D721Med (cell line): ENCODE results near the gene TLCD2.

Source experiments
- DNase-seq: peaks from one replicate; pipeline ENCODE4 v3.0.0; 2011; ENCODE audit warnings: low spot score; ENCODE audit not compliant: insufficient read length
- FAIRE-seq: peaks from 2 replicates; lab custom pipeline; 2011; peaks lifted over from hg19 to GRCh38; lab: Jason Lieb, UNC
- CTCF ChIP-seq: IDR thresholded peaks from 2 replicates; pipeline ENCODE4 v1.5.1; 2012; ENCODE audit warnings: mild to moderate bottlenecking, control low read depth; ENCODE audit not compliant: insufficient read depth; ENCODE audit errors: missing control alignments

Gene TLCD2

GRCh38 chr17:1753767-1754429, 43.7 kb upstream of the TLCD2 start:
- FAIRE-seq = no peak
- no peak for DNase-seq
- no peak for TF ChIP-seq CTCF

- TF ChIP-seq CTCF = no peak
- DNase-seq = no peak
- FAIRE-seq = no peak
These were observed 42.5 kb upstream of the TLCD2 start for GRCh38 chr17:1752425-1753262.

GRCh38 chr17:1750628-1751027, 40.5 kb upstream of the TLCD2 start:
- TF ChIP-seq CTCF = no peak
- no peak for DNase-seq
- FAIRE-seq = no peak

DNA sequence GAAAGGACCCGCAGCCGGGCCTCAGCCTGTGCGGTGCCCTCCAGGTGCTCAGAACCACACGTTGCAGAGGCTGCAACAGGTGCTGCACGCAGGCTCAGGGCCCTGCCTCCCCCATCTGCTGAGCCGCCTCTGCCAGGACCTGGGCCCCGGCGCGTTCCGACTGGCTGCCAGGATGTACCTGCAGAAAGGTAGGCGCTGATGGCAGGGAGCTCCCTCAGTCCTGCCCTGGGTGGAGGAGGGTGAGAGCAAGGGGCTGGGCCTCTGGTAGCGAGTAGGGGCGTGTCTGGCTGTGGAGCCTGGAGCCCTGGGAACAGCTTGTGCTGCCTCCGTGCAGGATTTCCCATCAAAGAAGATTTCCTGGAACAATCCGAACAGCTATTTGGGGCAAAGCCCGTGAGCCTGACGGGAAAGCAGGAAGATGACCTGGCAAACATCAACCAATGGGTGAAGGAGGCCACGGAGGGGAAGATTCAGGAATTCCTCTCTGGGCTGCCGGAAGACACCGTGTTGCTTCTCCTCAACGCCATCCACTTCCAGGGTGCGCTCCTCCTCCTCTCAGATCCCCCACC, 36.9 kb upstream of the TLCD2 start:
- no peak for TF ChIP-seq CTCF
- FAIRE-seq (no peak), DNase-seq (no peak)

DNA sequence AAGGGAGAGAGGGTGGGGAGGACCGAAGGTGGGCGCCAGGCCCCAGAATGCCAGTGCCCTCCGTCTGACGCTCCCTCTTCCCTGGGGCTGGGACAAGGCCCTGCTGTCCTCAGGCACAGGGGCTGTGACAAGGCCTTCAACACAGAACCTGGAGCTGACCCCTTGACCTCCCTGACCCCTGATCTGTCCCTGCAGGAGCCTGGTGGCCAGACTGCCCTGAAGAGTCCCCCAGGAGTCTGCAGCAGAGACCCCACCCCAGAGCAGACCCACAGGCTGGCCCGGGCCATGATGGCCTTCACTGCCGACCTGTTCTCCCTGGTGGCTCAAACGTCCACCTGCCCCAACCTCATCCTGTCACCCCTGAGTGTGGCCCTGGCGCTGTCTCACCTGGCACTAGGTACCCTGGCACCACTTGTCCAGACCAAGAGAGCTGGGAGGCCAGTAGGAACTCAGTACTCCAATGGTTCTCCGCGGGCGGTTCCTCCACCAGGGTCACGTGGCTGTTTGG, 35.4 kb upstream of the TLCD2 start:
- FAIRE-seq (no peak), DNase-seq (no peak)
- TF ChIP-seq CTCF = no peak

DNA sequence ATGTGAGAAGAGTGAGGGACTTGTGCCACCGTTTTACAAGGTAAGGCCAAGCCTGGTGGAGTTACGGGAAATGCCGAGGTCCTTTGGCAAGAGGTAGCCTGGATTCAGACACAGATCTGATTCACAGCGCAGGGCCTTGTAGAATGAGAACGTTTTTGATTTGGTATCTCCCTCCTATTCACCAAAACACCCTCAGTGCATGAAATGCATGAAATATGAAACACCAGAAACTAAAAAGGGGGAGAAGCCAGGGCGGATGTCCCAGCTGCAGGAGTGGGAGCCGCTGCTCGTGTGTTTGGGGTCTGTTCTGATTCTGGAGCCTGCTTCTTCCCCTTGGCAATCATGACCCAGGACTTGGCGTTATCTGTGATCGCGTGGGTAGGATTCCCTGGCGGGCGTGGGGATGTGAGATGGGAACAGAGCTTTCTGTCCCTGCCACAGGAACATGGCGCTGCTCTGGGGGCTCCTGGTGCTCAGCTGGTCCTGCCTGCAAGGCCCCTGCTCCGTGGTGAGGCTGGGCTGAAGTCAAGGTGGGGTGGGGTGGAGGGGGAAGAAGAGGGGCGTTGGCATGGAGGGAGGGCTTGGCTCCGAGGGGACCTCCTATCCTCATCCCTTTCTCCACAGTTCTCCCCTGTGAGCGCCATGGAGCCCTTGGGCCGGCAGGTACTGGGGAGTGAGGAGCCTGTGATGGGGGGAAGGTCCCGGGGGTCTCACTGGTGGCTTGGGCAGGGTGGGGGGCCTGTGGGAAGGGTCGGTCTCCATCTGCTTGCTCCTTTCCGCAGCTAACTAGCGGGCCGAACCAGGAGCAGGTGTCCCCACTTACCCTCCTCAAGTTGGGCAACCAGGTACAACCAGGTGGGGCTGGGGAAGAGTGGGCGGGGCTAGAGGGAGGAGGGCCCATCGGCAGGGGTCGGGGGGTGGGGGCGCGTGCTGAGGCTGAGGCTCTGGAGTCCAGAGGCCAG, 34.7 kb upstream of the TLCD2 start:
- DNase-seq (no peak), FAIRE-seq (no peak)
- TF ChIP-seq CTCF = no peak
